Stimulated activated CD4-positive, alpha-beta T cell treated with anti-CD3 and anti-CD28 coated beads, Interleukin-12 subunit alpha, Interleukin-12 subunit beta, amount 100 ng/mL, for 48 hours (primary cell): Measurements from ENCODE around the gene DCAF15.

Source experiments
- DNase-seq, 3 donors: peaks; one replicate each; pipeline ENCODE4 v3.0.0-alpha.2; 2020; ENCODE audit warnings: low read depth in 2 of 3, low spot score in 1 of 3

DCAF15 gene

GRCh38 chr19:13930402-13930801, 21.9 kb upstream of the DCAF15 start:
- DNase-seq, result no peak

GRCh38 chr19:13931391-13932148, 20.7 kb upstream of the DCAF15 start:
- DNase-seq, result no peak

DNA sequence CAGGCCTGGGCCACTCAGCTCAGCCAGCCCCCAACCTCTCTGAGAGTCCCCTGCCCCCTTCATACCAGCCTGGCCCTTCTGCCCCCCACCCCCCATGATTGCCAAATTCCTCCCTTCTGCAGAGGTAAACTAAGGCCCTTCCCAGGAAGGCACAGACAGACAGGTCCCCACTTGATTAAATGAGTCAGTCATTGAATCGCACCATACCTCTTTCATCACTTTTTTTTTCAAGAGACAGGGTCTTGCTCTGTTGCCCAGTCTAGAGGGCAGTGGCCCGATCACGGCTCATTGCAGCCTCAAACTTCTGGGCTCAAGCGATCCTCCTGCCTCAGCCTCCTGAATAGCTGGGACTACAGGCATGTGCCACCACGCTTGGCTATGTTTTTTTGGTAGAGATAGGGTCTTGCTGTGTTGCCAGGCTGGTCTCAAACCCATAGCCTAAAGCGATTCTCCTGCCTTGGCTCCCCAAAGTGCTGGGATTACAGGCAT, 20.1 kb upstream of the DCAF15 start:
- no peak for DNase-seq

DNA sequence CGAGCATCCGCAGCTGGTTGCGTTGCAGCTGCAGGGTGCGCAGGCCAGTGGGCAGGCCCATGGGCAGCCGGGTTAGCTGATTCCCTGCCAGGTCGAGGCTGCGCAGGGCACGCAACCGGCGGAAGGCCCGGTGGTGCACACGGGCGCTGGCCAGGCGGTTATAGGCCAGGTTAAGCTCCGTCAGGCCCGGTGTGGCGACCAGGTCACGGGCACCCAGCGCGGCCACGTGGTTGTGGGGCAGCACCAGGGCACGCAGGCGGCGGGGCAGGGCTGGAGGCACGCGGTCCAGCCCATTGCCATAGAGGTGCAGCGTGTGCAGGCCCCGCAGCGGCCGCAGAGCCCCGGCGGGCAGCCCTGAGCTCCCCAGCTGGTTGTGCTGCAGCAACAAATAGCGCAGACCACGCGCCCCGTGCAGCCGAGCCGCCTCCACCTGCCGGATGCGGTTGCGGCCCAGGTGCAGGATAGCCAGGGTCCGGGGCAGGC, 19.4 kb upstream of the DCAF15 start:
- no peak for DNase-seq

DNA sequence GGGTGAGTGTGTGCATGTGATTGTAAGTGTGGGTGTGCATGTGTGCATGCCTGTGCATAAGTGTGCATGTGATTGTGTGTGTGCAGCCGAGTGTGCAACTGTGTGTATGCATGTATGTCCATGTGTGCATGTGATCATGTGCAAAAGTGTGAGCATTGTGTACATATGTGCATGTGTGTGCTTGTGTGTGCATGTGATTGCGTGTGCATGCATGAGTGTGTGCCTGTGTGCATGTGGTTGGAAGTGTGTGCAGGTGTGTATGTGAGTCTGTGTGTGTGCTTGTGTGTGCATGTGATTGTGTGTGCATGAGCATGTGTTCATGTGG, 17.6 kb upstream of the DCAF15 start:
- no peak for DNase-seq

DNA sequence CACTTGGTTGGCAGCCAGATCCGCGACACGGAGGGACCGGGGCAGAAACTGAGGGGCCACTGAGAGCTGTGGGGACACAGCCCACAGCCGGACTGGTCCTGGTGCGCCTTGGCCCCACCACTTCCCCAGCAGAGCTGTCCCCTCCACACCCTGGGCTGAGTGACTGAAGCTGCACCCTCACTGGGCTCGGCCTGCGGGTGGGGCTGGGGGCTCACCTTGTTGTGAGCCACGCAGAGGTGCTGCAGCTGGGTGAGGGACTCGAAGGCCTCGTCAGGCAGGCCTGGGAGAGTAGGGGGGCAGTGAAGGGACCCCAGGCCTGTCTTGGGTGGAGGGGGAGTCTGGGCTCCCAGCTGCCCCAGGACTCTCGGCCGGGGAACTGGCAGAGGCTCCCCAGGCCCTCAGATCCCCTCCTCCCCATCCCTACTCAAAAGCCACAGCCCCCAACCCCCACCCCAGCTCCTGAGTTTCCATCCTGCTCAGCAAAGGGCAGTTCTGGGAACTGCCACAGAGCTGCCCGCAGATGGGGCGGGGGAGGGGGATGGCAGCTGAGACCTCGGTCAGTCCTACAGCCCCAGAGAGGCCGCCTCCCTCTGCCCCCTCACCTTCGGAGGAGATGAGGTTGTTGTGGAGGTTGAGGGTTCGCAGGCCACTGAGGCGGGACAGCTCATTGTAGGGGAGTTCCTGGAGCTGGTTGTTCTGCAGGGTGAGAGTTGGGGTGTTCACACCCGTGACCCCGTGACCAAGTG, 16.4 kb upstream of the DCAF15 start:
- DNase-seq, result no peak

GRCh38 chr19:13937479-13938300, 14.6 kb upstream of the DCAF15 start:
- DNase-seq, result no peak

DNA sequence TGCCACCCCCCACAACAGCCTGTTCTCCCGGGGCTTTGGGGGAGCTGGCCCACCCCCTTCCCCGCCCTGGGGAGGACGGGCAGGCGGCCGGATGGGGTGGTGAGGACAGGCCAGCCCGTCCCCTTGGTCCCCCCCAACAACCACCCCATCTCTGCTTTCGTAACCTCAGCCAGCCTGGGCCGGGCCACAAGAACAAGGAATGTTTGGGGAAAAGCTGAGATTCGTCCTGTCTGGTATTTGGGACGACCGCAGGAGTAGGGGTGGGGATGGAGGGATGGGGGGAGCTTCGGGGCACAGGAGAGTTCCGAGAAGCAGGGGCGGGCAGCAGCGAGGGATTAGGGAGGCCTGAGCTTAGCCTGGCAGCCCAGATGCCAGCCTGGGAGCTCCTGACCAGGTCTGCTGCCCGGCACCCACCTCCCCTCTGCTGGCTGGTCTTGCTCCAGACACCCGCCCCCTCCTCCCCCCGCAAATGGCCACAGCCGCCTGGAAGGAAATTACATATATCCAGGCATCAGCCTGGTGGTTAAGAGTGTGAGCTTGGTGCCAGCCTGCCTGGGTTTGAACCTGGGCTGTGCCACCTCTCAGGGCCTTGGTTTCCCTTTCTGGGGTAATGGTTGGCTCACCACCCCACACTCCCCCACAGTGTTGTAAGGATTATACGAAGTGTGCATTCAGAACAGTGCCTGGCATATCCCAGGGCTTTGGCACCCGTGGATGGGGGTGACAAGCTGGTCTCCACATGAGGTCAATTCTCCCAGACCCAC, 13.8 kb upstream of the DCAF15 start, which contains the start of gene PODNL1:
PODNL1 (minus strand) TSS at position 117 of the 764 bp plus-strand sequence. CDS start 236 bp downstream, outside the sequence.
- DNase-seq, result no peak

DNA sequence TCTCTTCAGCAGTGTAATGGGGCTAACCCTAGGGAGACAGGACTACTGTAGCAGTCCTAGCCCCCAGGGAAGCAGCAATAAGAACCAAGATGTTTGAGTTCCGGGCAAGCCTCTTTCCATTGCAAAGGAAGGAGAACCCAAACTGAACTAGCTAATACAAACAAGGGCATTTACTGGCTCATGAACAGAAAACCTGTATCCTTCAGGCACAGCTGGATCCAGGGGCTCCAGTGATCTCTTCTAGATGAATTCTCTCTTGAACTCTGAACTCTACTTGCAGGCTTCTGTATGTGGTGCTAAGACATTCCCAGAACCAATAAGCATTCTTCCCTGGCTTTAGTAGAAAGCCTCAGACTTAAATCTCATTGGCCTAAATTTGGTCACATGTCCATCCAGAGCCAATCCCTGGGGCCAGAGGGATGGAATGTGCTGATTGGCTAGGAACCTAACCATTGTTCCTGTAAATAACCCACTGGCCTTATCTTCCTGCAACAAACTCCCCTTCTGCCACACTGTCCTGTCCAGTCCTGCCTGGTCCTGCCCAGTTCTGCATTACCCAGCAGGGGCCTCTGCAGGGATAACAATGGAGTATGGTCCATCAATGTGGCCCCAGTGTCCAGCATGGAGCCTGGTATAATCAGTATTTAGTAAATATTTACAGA, 10.2 kb upstream of the DCAF15 start:
- no peak for DNase-seq

DNA sequence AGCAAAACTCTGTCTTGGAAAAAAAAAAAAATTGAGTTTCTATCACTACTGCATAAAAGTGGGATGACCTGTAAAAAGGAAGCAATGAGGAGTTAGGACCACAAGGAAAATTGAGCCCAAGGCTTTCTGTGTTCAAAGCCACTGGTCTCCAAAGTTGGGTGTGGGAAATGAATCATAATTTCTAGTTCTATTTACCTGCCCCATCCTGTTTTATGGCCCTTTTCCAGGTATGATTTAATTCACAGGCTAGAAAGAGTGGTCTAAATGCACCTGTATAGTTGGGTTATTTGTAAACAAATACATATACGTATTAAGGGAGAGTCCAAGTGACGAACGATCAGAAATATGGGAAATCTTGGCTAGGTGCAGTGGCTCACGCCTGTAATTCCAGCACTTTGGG, 5.9 kb upstream of the DCAF15 start:
- no peak for DNase-seq

DNA sequence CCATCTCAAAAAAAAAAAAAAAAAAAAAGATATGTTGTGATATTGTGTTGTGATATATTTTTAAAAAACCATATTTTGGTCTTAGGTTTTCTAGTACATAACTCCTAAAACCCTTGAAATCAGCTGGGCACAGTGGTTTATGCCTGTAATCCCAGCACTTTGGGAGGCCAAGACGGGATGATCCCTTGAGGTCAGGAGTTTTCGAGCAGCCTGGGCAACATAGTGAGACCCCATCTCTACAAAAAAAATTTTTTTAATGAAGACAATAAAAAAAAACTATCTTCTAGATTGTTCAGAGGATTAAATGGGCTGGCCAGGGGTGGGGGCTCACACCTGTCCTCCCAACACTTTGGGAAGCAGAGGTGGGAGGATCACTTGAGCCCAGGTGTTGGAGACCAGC, 1.3 kb upstream of the DCAF15 start:
- DNase-seq, result no peak

DNA sequence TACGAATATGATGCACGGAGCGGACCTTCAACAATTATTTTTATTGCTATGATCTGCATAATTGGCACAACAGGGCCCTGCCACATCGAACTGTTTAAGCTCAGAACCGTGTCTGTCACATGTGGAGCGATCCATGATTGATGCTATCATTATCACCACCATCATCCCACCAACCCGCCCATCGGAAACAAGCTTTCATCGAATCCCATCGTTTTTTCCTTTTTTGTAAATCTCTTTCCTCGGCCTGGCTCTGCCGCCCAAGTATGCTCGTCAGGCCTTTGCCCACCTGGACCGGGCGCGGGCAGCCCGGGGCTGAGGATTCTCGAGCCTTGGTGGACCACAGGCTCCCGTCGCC, 533 bp upstream of the DCAF15 start:
- no peak for DNase-seq

DNA sequence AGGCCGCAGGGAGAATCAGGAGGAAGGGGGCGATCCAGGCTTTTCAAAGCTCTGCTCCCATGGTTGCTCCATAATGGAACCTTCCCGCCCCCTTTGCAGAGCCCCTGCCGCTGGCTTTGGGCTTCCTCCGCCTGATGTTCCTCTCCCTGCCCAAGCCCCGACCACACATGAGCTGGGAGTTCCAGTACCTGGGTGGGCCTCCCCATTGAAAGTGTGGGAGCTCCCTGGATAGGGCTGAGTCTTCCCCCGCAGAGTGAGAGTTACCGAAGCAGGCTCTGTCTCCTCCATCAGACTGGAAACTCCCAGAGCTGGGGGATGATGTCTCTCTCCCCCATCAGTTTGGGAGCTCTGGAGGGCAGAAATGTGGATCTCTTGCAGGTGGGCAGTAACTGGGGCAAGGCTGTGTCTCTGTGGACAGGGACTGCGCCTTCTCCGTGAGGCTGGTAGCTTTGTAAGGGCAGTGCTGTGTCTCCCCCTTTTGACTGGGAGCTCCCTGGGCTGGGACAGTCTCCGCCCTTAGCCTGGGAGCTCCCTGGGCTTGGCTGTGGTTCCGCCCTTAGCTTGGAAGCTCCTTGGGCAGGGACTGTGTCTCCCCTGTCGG, 722 bp downstream of the DCAF15 start:
- DNase-seq, result no peak

DNA sequence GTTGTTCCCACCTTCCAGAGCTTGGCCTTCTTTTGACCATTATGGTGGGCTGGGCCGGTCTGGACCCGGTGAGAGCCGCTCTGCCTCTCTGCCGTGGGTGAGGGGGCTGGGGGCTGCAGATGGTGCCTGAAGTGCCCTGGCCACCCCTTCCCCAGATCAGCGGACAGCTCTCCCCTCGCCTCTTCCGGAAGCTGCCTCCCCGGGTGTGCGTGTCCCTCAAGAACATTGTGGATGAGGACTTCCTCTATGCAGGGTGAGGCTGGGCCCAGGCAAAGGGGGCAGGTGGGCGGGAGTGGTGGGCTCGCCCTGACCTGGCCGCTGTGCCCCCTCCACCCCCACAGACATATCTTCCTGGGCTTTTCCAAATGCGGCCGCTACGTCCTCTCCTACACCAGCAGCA, 1.9 kb downstream of the DCAF15 start:
- DNase-seq, result no peak

DNA sequence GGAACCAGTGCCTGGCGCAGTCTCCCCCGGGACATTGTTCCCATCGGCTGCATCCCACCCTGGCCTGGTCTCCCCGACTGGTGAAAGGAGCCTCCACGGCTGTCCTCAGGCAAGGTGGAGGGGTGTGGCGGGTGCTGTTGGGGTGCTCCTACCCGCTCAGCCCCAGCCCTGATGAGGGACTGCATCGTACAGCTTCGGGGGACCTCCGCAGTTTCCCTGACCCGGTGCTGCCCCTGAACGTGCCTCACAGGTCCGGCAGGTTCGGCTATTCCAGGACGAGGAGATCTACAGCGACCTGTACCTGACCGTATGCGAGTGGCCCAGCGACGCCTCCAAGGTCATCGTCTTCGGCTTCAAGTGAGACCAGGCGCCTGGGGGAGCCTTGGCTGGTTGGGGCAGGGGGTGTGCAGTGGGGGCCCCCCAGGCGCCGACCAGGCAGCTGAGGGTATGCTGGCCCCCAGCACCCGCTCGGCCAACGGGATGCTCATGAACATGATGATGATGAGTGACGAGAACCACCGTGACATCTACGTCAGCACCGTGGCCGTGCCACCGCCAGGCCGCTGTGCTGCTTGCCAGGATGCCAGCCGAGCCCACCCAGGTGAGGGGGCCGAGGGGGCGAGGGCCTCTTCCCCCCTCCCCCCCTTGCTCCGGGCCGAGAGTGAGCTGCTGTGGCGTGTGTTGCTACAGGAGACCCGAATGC, 3.5 kb downstream of the DCAF15 start:
- DNase-seq, result no peak

DNA sequence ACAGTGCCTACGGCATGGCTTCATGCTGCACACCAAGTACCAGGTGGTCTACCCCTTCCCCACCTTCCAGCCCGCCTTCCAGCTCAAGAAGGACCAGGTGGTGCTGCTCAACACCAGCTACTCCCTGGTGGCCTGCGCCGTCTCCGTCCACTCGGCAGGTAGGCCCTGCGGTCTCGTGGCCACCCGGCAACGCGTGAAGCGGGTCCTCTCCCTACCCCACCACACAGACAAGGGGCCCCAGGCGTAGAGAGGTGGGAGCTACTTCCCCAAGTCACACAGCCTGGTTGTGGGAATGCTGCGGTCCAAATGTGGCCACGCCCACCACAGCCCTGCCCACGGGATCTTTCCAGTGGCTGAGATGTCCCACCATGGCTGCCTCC, 4.0 kb downstream of the DCAF15 start:
- no peak for DNase-seq

DNA sequence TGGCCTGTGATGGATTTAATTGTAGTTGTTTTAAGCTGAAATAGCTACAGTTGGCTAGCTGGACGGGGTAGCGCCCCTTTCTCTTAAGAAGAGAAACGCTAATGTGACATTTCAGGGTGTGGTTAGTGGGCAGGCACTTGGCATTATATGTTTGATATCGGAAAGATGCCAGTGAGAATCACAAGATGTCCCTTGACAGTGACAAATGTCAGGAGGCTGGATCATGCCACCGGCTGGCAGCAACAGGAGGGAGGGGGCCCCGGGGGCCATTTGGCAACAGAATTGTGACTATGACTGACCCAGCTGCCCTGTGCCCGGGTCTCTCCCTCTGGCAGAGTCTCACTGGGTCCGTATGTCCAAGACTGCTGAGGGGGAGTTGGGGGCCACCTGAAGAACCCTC, 4.7 kb downstream of the DCAF15 start:
- DNase-seq, result no peak

- no peak for DNase-seq
Measured at GRCh38 chr19:13958043-13958442, 5.7 kb downstream of the DCAF15 start.

DNA sequence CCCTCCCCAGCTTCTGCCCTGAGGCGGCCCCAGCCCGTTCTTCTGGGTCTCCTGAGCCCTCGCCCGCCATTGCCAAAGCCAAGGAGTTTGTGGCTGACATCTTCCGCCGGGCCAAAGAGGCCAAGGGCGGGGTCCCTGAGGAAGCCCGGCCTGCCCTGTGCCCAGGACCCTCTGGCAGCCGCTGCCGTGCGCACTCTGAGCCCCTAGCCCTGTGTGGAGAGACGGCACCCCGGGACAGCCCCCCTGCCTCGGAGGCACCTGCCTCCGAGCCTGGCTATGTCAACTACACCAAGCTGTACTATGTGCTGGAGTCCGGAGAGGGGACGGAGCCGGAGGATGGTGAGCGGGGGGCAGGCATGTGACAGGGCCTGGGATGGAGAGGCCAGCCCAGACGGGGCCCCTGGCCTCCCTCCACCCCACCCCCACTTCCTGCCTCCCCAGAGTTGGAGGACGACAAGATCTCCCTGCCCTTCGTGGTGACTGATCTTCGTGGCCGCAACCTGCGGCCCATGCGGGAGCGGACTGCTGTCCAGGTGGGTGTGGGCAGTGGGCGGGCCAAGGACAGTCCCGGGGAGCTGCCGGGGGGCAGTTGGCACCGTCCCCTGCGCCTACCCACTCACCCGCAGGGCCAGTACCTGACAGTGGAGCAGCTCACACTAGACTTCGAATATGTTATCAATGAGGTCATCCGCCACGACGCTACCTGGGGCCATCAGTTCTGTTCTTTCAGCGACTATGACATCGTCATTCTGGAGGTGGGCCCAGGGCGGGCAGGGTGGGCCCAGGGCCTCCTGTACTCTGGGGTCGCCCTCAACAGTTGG, 7.0 kb downstream of the DCAF15 start:
- no peak for DNase-seq
